K562 (cell line): Measurements from ENCODE around the gene ADAMTS14. TPM values are rescaled to one million over a fixed set of nuclear protein-coding genes. Genes with fewer than 3 reads are reported as not detected.

Source experiments
- ATAC-seq: fragments of 200-7000 bp; cut with Tn5 transposase; 3 replicates; pipeline ENCODE4 v1.9.1; 2020; ENCODE audit warnings: moderate library complexity
- BruUV-seq: library from RNA; stranded (reverse); fragments of 400-500 nt; replicated peaks from 2 replicates; lab custom pipeline; 2021; lab: Mats Ljungman, UMichigan
- CTCF ChIA-PET: fragments of 300-600 bp; formaldehyde crosslinking; extraction: SDS; loops from one replicate; lab custom pipeline; 2021; ENCODE audit warnings: low intra/inter-chr PET ratio; lab: Yijun Ruan, JAX
- POLR2A ChIA-PET: fragments of 300-600, 350-650 bp; sonication (Branson Sonifier 250); formaldehyde crosslinking; extraction: SDS; loops from one replicate; lab custom pipeline; 2021; ENCODE audit warnings: antibody characterized with exemption, inconsistent platforms; lab: Yijun Ruan, JAX
- DNase-seq, 4 experiments: peaks; one replicate each; pipeline versions ENCODE4 v3.0.0 to v3.0.0-alpha.2; 2011 to 2018; ENCODE audit warnings: low spot score in 3 of 4, mixed read lengths in 3 of 4; ENCODE audit errors: extremely low read depth in 1 of 4
- FAIRE-seq: peaks from 2 replicates; lab custom pipeline; 2011; peaks lifted over from hg19 to GRCh38; lab: Jason Lieb, UNC
- H2AFZ ChIP-seq: 2 replicates; pipeline ENCODE4 v1.6.0; 2011; ENCODE audit warnings: low read depth, low read length, control low read depth, inconsistent platforms
- H3K27ac ChIP-seq: fragments of 200-600 bp; 3 replicates; pipeline ENCODE4 v1.8.0; 2011; ENCODE audit warnings: low read depth, mild to moderate bottlenecking, control low read depth, inconsistent platforms, low read length, moderate library complexity, mixed read lengths; ENCODE audit errors: extremely low read depth
- H3K27me3 ChIP-seq, 2 experiments: fragments of 300-600 bp in 1 of 2; 2 replicates in 1 of 2; 3 replicates in 1 of 2; pipeline versions ENCODE4 v1.6.0 to v1.8.0; 2011; ENCODE audit warnings: inconsistent platforms in 2 of 2, low read length in 2 of 2, mild to moderate bottlenecking in 1 of 2, mixed read lengths in 1 of 2, moderate library complexity in 1 of 2; ENCODE audit not compliant: control insufficient read depth in 2 of 2, insufficient read depth in 2 of 2
- H3K36me3 ChIP-seq: fragments of 300-600 bp; 3 replicates; pipeline ENCODE4 v1.8.0; 2011; ENCODE audit warnings: mild to moderate bottlenecking, low read length, inconsistent platforms; ENCODE audit not compliant: control insufficient read depth, insufficient read depth
- H3K4me1 ChIP-seq, 2 experiments: fragments of 200-600 bp in 1 of 2; replicated peaks in 1 of 2; 2 replicates in 1 of 2; 3 replicates in 1 of 2; pipeline versions ENCODE4 v1.5.1 to v1.8.0; 2011; ENCODE audit warnings: inconsistent platforms in 2 of 2, low read length in 2 of 2, mild to moderate bottlenecking in 1 of 2, mixed read lengths in 1 of 2, moderate library complexity in 1 of 2; ENCODE audit not compliant: control insufficient read depth in 2 of 2, insufficient read depth in 2 of 2
- H3K4me2 ChIP-seq: 2 replicates; pipeline ENCODE4 v1.6.1; 2011; ENCODE audit warnings: low read length, control low read depth, inconsistent platforms, mixed read lengths; ENCODE audit not compliant: insufficient read depth
- H3K4me3 ChIP-seq: fragments of 200-600 bp; sonication (generic), shearing (Covaris generic); 2 replicates; pipeline ENCODE4 v1.5.1; 2016; ENCODE audit warnings: control low read depth, inconsistent platforms
- H3K79me2 ChIP-seq: fragments of 200-600 bp; 3 replicates; pipeline ENCODE4 v1.8.0; 2011; ENCODE audit warnings: low read length, inconsistent platforms; ENCODE audit not compliant: control insufficient read depth, insufficient read depth
- H3K9ac ChIP-seq, 2 experiments: 2 replicates each; pipeline versions ENCODE4 v1.6.0 to v1.6.1; 2011; ENCODE audit warnings: low read depth in 2 of 2, low read length in 2 of 2, control low read depth in 1 of 2, inconsistent platforms in 1 of 2, mild to moderate bottlenecking in 1 of 2, mixed read lengths in 1 of 2; ENCODE audit not compliant: insufficient read depth in 1 of 2
- H3K9me1 ChIP-seq: one replicate; pipeline ENCODE4 v1.6.0; 2011; ENCODE audit warnings: inconsistent platforms, mild to moderate bottlenecking, low read length, moderate library complexity; ENCODE audit not compliant: control insufficient read depth, insufficient read depth
- H3K9me3 ChIP-seq: replicated peaks from 2 replicates; pipeline ENCODE4 v1.5.1; 2011; ENCODE audit warnings: low read depth, low read length, inconsistent platforms; ENCODE audit not compliant: control insufficient read depth, insufficient read depth
- H4K20me1 ChIP-seq: replicated peaks from 2 replicates; pipeline ENCODE4 v1.6.1; 2011; ENCODE audit warnings: low read length, inconsistent platforms, mixed read lengths; ENCODE audit not compliant: control insufficient read depth, insufficient read depth
- BHLHE40 ChIP-seq: IDR thresholded peaks from 2 replicates; pipeline ENCODE4 v1.6.1; 2011; ENCODE audit warnings: low read length, improper control_type of control experiment
- CREM ChIP-seq: IDR thresholded peaks from 2 replicates; pipeline ENCODE4 v1.6.1; 2014; ENCODE audit warnings: antibody characterized with exemption, low read depth
- DLX4 ChIP-seq: fragments of 250-450 bp; sonication (Bioruptor Pico); IDR thresholded peaks from 2 replicates; pipeline ENCODE4 v1.6.1; 2021; ENCODE audit warnings: mild to moderate bottlenecking
- MAFK ChIP-seq: IDR thresholded peaks from 2 replicates; pipeline ENCODE4 v1.6.1; 2011; ENCODE audit warnings: low read length, improper control_type of control experiment
- ZNF263 ChIP-seq: sonication (generic); formaldehyde crosslinking; IDR thresholded peaks from 2 replicates; pipeline ENCODE4 v1.8.0; 2022; ENCODE audit warnings: mild to moderate bottlenecking, missing genetic modification reagents, borderline replicate concordance
- ZNF699 ChIP-seq: fragments of 250-450 bp; sonication (Bioruptor Pico); IDR thresholded peaks from 2 replicates; pipeline ENCODE4 v1.8.0; 2021; ENCODE audit warnings: mild to moderate bottlenecking, moderate library complexity; ENCODE audit not compliant: insufficient replicate concordance
- WGBS: fragments of 100-300 bp; shearing (Covaris generic); methylation state at CpG from one replicate; pipeline ENCODE4 v1.1.6; 2016; ENCODE audit warnings: low coverage, mixed read lengths; ENCODE audit not compliant: insufficient coverage; ENCODE audit errors: missing lambda C conversion rate; 5-methylcytosine and 5-hydroxymethylcytosine counted together
- in situ Hi-C: fragments of 300-500 bp; cut with MboI; formaldehyde crosslinking; loops from 4 replicates; pipeline ENCODE4 v1.15.0; 2018; ENCODE audit warnings: inconsistent platforms, mixed read lengths
- intact Hi-C: fragments of 100-400 bp; cut with micrococcal nuclease; formaldehyde crosslinking; loops from 2 replicates; pipeline ENCODE4 v1.14.2; 2022
- polyA plus RNA-seq, 8 experiments: library from polyadenylated mRNA; depleted of rRNA in 4 of 8; stranded (reverse) in 5 of 8; unstranded in 3 of 8; fragments of >200 nt; fragmentation: Nextera tagmentation in 2 of 8; fragmentation: Illumina TruSeq in 1 of 8; extraction: Ambion mirVana in 2 of 8; extraction: Trizol in 1 of 8; gene quantifications; 2 replicates each; pipeline versions ENCODE4 v1.2.1 to v1.2.3, GENCODE V29; 2011 to 2014; ENCODE audit warnings: inconsistent platforms in 1 of 8, missing spikeins in 1 of 8
- total RNA-seq, 7 experiments: library from RNA; depleted of rRNA in 6 of 7; stranded (reverse); fragments of >200 nt in 6 of 7; fragmentation: Illumina TruSeq in 2 of 7; extraction: Trizol in 2 of 7; gene quantifications; 2 replicates each; pipeline versions ENCODE4 v1.2.1 to v1.2.3, GENCODE V29; 2011 to 2021; ENCODE audit warnings: low replicate concordance in 1 of 7
- TF ChIP-seq, protein P1 (sequence below): fragments of 200-800 bp; sonication (Bioruptor generic); IDR thresholded peaks from 2 replicates; pipeline ENCODE4 v1.6.1; 2017; ENCODE audit warnings: missing genetic modification characterization, missing compliant biosample characterization

Gene ADAMTS14
- total and polyA plus RNA-seq, 9 of the 15 experiments (the other 6 are each of a cell fraction or from before 2014, with no cell fraction given): 0.04 to 37.4 (median 15.9) TPM

DNA sequence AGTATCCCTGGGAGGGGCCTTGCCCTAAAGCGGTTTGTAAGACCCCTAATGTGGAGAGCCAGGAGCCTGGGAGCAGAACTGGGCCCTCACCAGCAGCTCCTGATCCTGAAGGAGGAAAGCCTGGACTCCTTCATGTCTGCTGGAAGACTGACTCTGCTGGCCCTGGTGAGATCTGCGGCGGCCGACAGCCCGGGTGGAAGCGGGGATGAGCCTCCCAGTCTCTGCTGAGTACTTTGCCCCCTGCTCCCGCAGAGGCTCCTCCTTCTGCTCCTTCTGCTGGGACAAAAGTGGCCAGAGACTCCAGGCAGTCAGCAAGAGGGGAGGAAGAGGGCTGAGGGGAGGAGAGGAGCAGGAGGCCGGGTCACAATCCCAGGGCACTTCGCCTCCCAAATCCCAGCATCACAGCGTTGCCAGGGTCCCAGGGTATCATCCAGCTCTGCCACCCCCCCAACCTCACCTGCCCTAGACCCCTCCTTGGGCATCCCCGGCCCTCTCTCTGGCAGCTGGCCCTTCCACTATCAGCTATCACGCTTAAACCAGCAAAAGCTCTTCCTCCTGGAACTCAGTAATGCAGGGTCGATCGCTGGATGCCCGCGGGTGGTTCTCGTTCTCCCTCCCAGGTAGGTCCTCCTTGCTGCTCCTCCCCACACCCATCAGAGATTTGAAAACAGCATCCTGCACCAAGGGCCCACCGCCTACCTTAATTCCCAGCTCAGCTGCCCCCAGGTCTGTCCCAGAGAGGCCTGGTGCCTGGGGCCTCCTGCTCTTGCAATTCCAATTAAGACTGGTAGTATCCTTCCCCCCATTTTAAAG, 105.0 kb downstream of the ADAMTS14 start:
- H2AFZ ChIP-seq: no peak overlapping the region
- H3K9me3 ChIP-seq: no peaks in the 10 kb centered on the region
- H3K4me3 ChIP-seq: no peak overlapping the region
- no peaks in the 10 kb centered on the region for H3K36me3 ChIP-seq
- ATAC-seq (no peak), FAIRE-seq (no peak), DNase-seq (peak in 1 of 4 experiments; percentile 7)
- intact Hi-C loops (no loop called here), in situ Hi-C loops (no loop called here)
- no peaks in the 10 kb centered on the region for H3K79me2 ChIP-seq
- TF ChIP-seq BHLHE40 (no peak), CREM (no peak), ZNF263 (CRISPR knock-in tag) (peak; percentile 79), MAFK (no peak), DLX4 (CRISPR knock-in tag) (no peak), ZNF699 (CRISPR knock-in tag) (no peak)
- TF ChIP-seq, protein P1, sequence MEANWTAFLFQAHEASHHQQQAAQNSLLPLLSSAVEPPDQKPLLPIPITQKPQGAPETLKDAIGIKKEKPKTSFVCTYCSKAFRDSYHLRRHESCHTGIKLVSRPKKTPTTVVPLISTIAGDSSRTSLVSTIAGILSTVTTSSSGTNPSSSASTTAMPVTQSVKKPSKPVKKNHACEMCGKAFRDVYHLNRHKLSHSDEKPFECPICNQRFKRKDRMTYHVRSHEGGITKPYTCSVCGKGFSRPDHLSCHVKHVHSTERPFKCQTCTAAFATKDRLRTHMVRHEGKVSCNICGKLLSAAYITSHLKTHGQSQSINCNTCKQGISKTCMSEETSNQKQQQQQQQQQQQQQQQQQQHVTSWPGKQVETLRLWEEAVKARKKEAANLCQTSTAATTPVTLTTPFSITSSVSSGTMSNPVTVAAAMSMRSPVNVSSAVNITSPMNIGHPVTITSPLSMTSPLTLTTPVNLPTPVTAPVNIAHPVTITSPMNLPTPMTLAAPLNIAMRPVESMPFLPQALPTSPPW (CRISPR knock-in tag): no peak
- H3K4me1 ChIP-seq: peaks cover 11 to 20% of the 10 kb centered on the region in 2 experiments
- H3K27ac ChIP-seq: no peak overlapping the region
- 55% methylated on average over 18 of the region's 18 CpGs for WGBS
- no peaks in the 10 kb centered on the region; the same call in 1 of the 2 replicates for H4K20me1 ChIP-seq
- CTCF ChIA-PET: no interaction called here
- no peak overlapping the region for H3K4me2 ChIP-seq
- H3K27me3 ChIP-seq: no peaks in the 10 kb centered on the region; a peak in 1 of 5 replicates
- H3K9me1 ChIP-seq: no peaks in the 10 kb centered on the region
- BruUV-seq: no TSS peak
- peak overlapping the region in 1 of 2 experiments; percentile 59; a peak in 1 of 4 replicates for H3K9ac ChIP-seq
- POLR2A ChIA-PET: interaction anchor here (0.7 kb wide), 1 partner anchor 218 kb away, joined by 4 read pairs; no protein-coding TSS in a partner anchor
